Peyer's patch (tissue), 4 donors: ENCODE results near the gene FRMPD4. TPM values are rescaled to one million over a fixed set of nuclear protein-coding genes. Genes with fewer than 3 reads are reported as not detected.

Experiments
- DNase-seq, 3 donors: peaks; one replicate each; pipeline ENCODE4 v3.0.0-alpha.2; 2017 to 2019
- H3K27ac ChIP-seq, 4 donors: fragments of 200-600 bp; sonication (generic); one replicate each; pipeline ENCODE4 v1.5.1; 2016 to 2019
- H3K27me3 ChIP-seq, 2 donors: fragments of 200-600 bp; sonication (generic); one replicate each; pipeline ENCODE4 v1.5.1; 2019
- H3K36me3 ChIP-seq, 3 donors: fragments of 200-600 bp; sonication (generic); one replicate each; pipeline ENCODE4 v1.5.1; 2016 to 2019
- H3K4me1 ChIP-seq, 4 donors: fragments of 200-600 bp; sonication (generic); one replicate each; pipeline ENCODE4 v1.5.1; 2016 to 2019
- H3K4me3 ChIP-seq, 4 donors: fragments of 200-600 bp; sonication (generic); 1 replicate in 3 of 4; 2 replicates in 1 of 4; pipeline ENCODE4 v1.5.1; 2016 to 2019; ENCODE audit warnings: mild to moderate bottlenecking in 1 of 4
- H3K9me3 ChIP-seq, 4 donors: fragments of 200-600 bp; sonication (generic); one replicate each; pipeline ENCODE4 v1.5.1; 2016 to 2019; ENCODE audit warnings: mild to moderate bottlenecking in 1 of 4
- CTCF ChIP-seq, 6 experiments: fragments of 450-650 bp in 4 of 6; fragments of 200-600 bp in 2 of 6; sonication (generic) in 1 of 6; IDR thresholded peaks; one replicate each; pipeline ENCODE4 v1.5.1; 2017 to 2019; ENCODE audit warnings: antibody characterized with exemption in 6 of 6, mild to moderate bottlenecking in 3 of 6, moderate library complexity in 1 of 6
- POLR2A ChIP-seq, 2 donors: fragments of 450-650 bp; IDR thresholded peaks; one replicate each; pipeline ENCODE4 v1.5.1; 2017; ENCODE audit warnings: antibody characterized with exemption in 2 of 2, mild to moderate bottlenecking in 2 of 2, moderate library complexity in 2 of 2
- small RNA-seq, 2 donors: library from RNA; depleted of rRNA; stranded (forward); fragments of <200 nt; gene quantifications; one replicate each; pipeline ENCODE3, GENCODE V24; 2016
- total RNA-seq, 4 donors: library from RNA; depleted of rRNA; stranded (reverse); fragments of >200 nt; gene quantifications; one replicate each; pipeline ENCODE4 v1.1.0, GENCODE V29; 2016

The FRMPD4 gene
- total RNA-seq, 4 donors from 2014 or later = 0.19 TPM; not detected in 3

DNA sequence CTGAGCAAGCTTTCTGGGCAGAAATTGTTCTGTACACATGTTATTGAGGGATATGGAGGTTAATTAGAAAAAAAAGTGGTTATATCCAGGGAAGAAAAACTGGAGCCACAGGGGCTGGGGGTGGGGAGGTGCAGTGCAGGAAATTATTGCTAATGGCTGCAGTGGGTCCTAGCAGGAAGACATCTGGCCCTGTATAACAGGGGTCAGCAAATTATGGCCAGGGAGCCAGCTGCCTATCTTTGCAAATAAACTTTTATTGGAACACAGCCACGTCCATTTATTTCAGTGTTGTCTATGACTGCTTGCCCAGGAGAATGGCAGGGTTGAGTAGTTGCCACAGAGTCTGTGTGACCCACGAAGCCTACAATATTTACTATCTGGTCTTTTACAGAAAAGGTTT is 629.6 kb downstream of the FRMPD4 start:
- Histone ChIP-seq H3K4me1 (no peaks in the 10 kb centered on the region), H3K4me3 (no peak overlapping the region), H3K27ac (no peak overlapping the region), H3K27me3 (no peaks in the 10 kb centered on the region), H3K9me3 (no peaks in the 10 kb centered on the region), H3K36me3 (no peaks in the 10 kb centered on the region)
- DNase-seq = no peak
- TF ChIP-seq POLR2A (IDR thresholded peaks at IDR 0.05) = no peak
- TF ChIP-seq CTCF (IDR thresholded peaks at IDR 0.05) = no peak

DNA sequence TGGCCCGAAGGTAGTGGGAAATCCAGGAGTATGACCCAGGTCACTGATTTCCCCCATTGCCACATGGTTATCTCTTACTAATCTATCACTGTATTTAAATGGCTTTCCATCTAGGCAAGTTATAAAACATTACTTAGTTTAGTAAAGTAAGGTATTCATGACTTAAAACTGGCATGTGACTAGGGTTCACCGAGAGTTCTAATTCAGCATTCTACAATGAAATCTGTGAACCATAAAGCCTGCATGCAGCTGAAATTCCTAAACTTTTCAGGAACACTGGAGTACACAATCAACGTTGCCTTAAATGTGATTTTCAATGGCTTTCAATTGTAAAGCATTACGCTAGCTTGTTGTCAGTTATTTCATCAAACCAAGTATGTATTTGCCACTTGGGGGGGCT is 630.2 kb downstream of the FRMPD4 start:
- DNase-seq = no peak
- Histone ChIP-seq H3K4me3 (no peak overlapping the region), H3K4me1 (no peaks in the 10 kb centered on the region), H3K9me3 (no peaks in the 10 kb centered on the region), H3K27me3 (no peaks in the 10 kb centered on the region), H3K27ac (no peak overlapping the region), H3K36me3 (no peaks in the 10 kb centered on the region)
- TF ChIP-seq POLR2A (IDR thresholded peaks at IDR 0.05) (no peak), CTCF (IDR thresholded peaks at IDR 0.05) (no peak)

- Histone ChIP-seq H3K27ac (no peak overlapping the region), H3K4me3 (no peak overlapping the region), H3K27me3 (no peaks in the 10 kb centered on the region), H3K9me3 (no peaks in the 10 kb centered on the region), H3K4me1 (no peaks in the 10 kb centered on the region), H3K36me3 (no peaks in the 10 kb centered on the region)
- no peak for DNase-seq
- TF ChIP-seq CTCF (IDR thresholded peaks at IDR 0.05) (peak; percentile 26 to 65 (median 44)), POLR2A (IDR thresholded peaks at IDR 0.05) (no peak)
These were observed 632.2 kb downstream of the FRMPD4 start for GRCh38 chrX:12770440-12770839.

GRCh38 chrX:12771445-12772069 is 633.3 kb downstream of the FRMPD4 start:
- H3K4me3 ChIP-seq = no peak overlapping the region
- H3K27ac ChIP-seq = no peak overlapping the region
- H3K27me3 ChIP-seq = no peaks in the 10 kb centered on the region
- TF ChIP-seq POLR2A (IDR thresholded peaks at IDR 0.05) = no peak
- TF ChIP-seq CTCF (IDR thresholded peaks at IDR 0.05) = peak in 5 of 6 experiments; percentile 21 to 60 (median 43)
- DNase-seq = peak; percentile 61 to 84 (median 64)
- no peaks in the 10 kb centered on the region for H3K9me3 ChIP-seq
- H3K36me3 ChIP-seq = no peaks in the 10 kb centered on the region
- no peaks in the 10 kb centered on the region for H3K4me1 ChIP-seq

Small RNAs within 50 kb of the gene (small RNA-seq; reads per million reads assigned to genes)
- gene AC119619.1 = 0 reads per million in 2 donors
- gene RF00019 = 0 reads per million in 2 donors
- 0 reads per million in 2 donors for gene RN7SKP290
